Keratinocyte (primary cell): Measurements from ENCODE around the gene ACAP3. TPM values are rescaled to one million over a fixed set of nuclear protein-coding genes. Genes with fewer than 3 reads are reported as not detected.

ENCODE experiments used
- DNase-seq: peaks from one replicate; pipeline ENCODE4 v3.0.0-alpha.2; 2011; ENCODE audit warnings: low read depth, missing footprints, low spot score
- FAIRE-seq: peaks from 2 replicates; lab custom pipeline; 2011; peaks lifted over from hg19 to GRCh38; lab: Jason Lieb, UNC
- H2AFZ ChIP-seq: 2 replicates; pipeline ENCODE4 v1.6.0; 2012; ENCODE audit warnings: low read length, control low read depth, inconsistent platforms; ENCODE audit not compliant: control insufficient read depth
- H3K27ac ChIP-seq: 2 replicates; pipeline ENCODE4 v1.5.1; 2011; ENCODE audit warnings: low read length; ENCODE audit not compliant: control insufficient read depth, insufficient read depth
- H3K27me3 ChIP-seq: 3 replicates; pipeline ENCODE4 v1.6.0; 2011; ENCODE audit warnings: low read length; ENCODE audit not compliant: control insufficient read depth, insufficient read depth; ENCODE audit errors: extremely low read depth
- H3K36me3 ChIP-seq, 2 experiments: 2 replicates in 1 of 2; 3 replicates in 1 of 2; pipeline ENCODE4 v1.5.1; 2011; ENCODE audit warnings: low read length in 2 of 2, mild to moderate bottlenecking in 1 of 2; ENCODE audit not compliant: control insufficient read depth in 2 of 2, insufficient read depth in 2 of 2; ENCODE audit errors: extremely low read depth in 1 of 2
- H3K4me1 ChIP-seq: 3 replicates; pipeline ENCODE4 v1.5.1; 2011; ENCODE audit warnings: low read length; ENCODE audit not compliant: control insufficient read depth, insufficient read depth; ENCODE audit errors: extremely low read depth
- H3K4me2 ChIP-seq: 3 replicates; pipeline ENCODE4 v1.6.0; 2011; ENCODE audit warnings: low read depth, low read length; ENCODE audit not compliant: control insufficient read depth, insufficient read depth; ENCODE audit errors: extremely low read depth
- H3K4me3 ChIP-seq, 3 experiments: fragments of 200-600 bp in 1 of 3; sonication (generic) in 1 of 3; 2 replicates in 2 of 3; 3 replicates in 1 of 3; pipeline ENCODE4 v1.5.1; 2011 to 2016; ENCODE audit warnings: low read length in 3 of 3, mild to moderate bottlenecking in 3 of 3, control low read depth in 2 of 3, inconsistent platforms in 1 of 3, low read depth in 1 of 3, mixed read lengths in 1 of 3, mixed run types in 1 of 3, moderate library complexity in 1 of 3; ENCODE audit not compliant: control insufficient read depth in 2 of 3, insufficient read depth in 2 of 3; ENCODE audit errors: extremely low read depth in 1 of 3
- H3K79me2 ChIP-seq: 2 replicates; pipeline ENCODE4 v1.6.0; 2012; ENCODE audit warnings: low read length; ENCODE audit not compliant: control insufficient read depth, insufficient read depth
- H3K9ac ChIP-seq: 3 replicates; pipeline ENCODE4 v1.6.0; 2011; ENCODE audit warnings: low read length; ENCODE audit not compliant: control insufficient read depth, insufficient read depth; ENCODE audit errors: extremely low read depth
- H3K9me1 ChIP-seq: 3 replicates; pipeline ENCODE4 v1.6.0; 2011; ENCODE audit warnings: low read length; ENCODE audit not compliant: control insufficient read depth, insufficient read depth; ENCODE audit errors: extremely low read depth
- H3K9me3 ChIP-seq: 2 replicates; pipeline ENCODE4 v1.5.1; 2012; ENCODE audit warnings: low read depth, low read length; ENCODE audit not compliant: control insufficient read depth
- H4K20me1 ChIP-seq: 3 replicates; pipeline ENCODE4 v1.6.0; 2011; ENCODE audit warnings: low read length; ENCODE audit not compliant: control insufficient read depth, insufficient read depth; ENCODE audit errors: extremely low read depth
- EZH2 ChIP-seq: IDR thresholded peaks from one replicate; pipeline ENCODE4 v1.6.1; 2012; ENCODE audit warnings: inconsistent platforms, mild to moderate bottlenecking, low read length, moderate library complexity
- dilution Hi-C: fragments of 300-500 bp; cut with MboI; formaldehyde crosslinking; loops from one replicate; pipeline ENCODE4 v1.7.0; 2020; ENCODE audit warnings: low sequenced_read_pairs; ENCODE audit not compliant: extremely low pct_ligation_motif_present
- polyA plus RNA-seq, 5 experiments: library from polyadenylated mRNA; depleted of rRNA in 3 of 5; stranded (reverse) in 3 of 5; stranded (forward) in 1 of 5; unstranded in 1 of 5; fragments of >200 nt; gene quantifications; 1 replicate in 1 of 5; 2 replicates in 3 of 5; 3 replicates in 1 of 5; pipeline versions ENCODE4 v1.2.1 to v1.2.3, GENCODE V29; 2011 to 2012; ENCODE audit warnings: missing spikeins in 2 of 5, low read depth in 1 of 5, low replicate concordance in 1 of 5
- TF ChIP-seq, protein P1 (sequence below), 3 experiments: IDR thresholded peaks in 1 of 3; conservative IDR thresholded peaks in 1 of 3; optimal IDR thresholded peaks in 1 of 3; 2 replicates in 2 of 3; 3 replicates in 1 of 3; pipeline versions ENCODE3 to v1.5.1; 2011; ENCODE audit warnings: low read length in 3 of 3, mild to moderate bottlenecking in 3 of 3, moderate library complexity in 2 of 3, control low read depth in 1 of 3, inconsistent platforms in 1 of 3; ENCODE audit not compliant: insufficient read depth in 2 of 3; ENCODE audit errors: extremely low read depth in 1 of 3

The ACAP3 gene
- polyA plus RNA-seq, 1 donor (not counting 4 experiments of a cell fraction or from before 2014, with no cell fraction given) = 17.4 TPM

GRCh38 chr1:1303736-1304135, 4.0 kb downstream of the ACAP3 start:
- H3K27ac ChIP-seq = peak overlapping the region; percentile 91

GRCh38 chr1:1302951-1303509, 4.7 kb downstream of the ACAP3 start:
- dilution Hi-C loops = no loop called here
- H3K4me3 ChIP-seq = peak overlapping the region; percentile 4 to 38 (median 37)
- TF ChIP-seq, protein P1, sequence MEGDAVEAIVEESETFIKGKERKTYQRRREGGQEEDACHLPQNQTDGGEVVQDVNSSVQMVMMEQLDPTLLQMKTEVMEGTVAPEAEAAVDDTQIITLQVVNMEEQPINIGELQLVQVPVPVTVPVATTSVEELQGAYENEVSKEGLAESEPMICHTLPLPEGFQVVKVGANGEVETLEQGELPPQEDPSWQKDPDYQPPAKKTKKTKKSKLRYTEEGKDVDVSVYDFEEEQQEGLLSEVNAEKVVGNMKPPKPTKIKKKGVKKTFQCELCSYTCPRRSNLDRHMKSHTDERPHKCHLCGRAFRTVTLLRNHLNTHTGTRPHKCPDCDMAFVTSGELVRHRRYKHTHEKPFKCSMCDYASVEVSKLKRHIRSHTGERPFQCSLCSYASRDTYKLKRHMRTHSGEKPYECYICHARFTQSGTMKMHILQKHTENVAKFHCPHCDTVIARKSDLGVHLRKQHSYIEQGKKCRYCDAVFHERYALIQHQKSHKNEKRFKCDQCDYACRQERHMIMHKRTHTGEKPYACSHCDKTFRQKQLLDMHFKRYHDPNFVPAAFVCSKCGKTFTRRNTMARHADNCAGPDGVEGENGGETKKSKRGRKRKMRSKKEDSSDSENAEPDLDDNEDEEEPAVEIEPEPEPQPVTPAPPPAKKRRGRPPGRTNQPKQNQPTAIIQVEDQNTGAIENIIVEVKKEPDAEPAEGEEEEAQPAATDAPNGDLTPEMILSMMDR (optimal IDR thresholded peaks at IDR 0.05 in 1 of 3, IDR thresholded peaks at IDR 0.05 in 1 of 3, conservative IDR thresholded peaks at IDR 0.05 in 1 of 3; ENCODE audit: extremely low read depth in 1 of 3, insufficient read depth in 2 of 3, low read length in 3 of 3) = no peak
- TF ChIP-seq EZH2 = no peak
- FAIRE-seq = peak; percentile 44
- peak overlapping the region; percentile 31 for H3K27ac ChIP-seq
- peaks cover 0 to 1% of the 10 kb centered on the region in 2 experiments for H3K36me3 ChIP-seq
- H3K4me2 ChIP-seq = peak overlapping the region; percentile 71
- H4K20me1 ChIP-seq = no peaks in the 10 kb centered on the region
- peaks cover 15% of the 10 kb centered on the region for H3K79me2 ChIP-seq
- peaks cover 46% of the 10 kb centered on the region for H3K4me1 ChIP-seq
- H3K27me3 ChIP-seq = no peaks in the 10 kb centered on the region
- no peaks in the 10 kb centered on the region for H3K9me1 ChIP-seq
- DNase-seq = no peak
- no peaks in the 10 kb centered on the region for H3K9me3 ChIP-seq
- H3K9ac ChIP-seq = peak overlapping the region; percentile 60
- peak overlapping the region; percentile 46 for H2AFZ ChIP-seq

More at GRCh38 chr1:1303736-1304135, 4.0 kb downstream of the ACAP3 start:
- H3K9me3 ChIP-seq = no peaks in the 10 kb centered on the region
- no peaks in the 10 kb centered on the region for H4K20me1 ChIP-seq
- no peak for TF ChIP-seq EZH2
- TF ChIP-seq, protein P1 (optimal IDR thresholded peaks at IDR 0.05 in 1 of 3, IDR thresholded peaks at IDR 0.05 in 1 of 3, conservative IDR thresholded peaks at IDR 0.05 in 1 of 3; ENCODE audit: extremely low read depth in 1 of 3, insufficient read depth in 2 of 3, low read length in 3 of 3) = no peak
- peak overlapping the region; percentile 71 for H3K4me2 ChIP-seq
- peaks cover 15% of the 10 kb centered on the region for H3K79me2 ChIP-seq
- no peaks in the 10 kb centered on the region for H3K9me1 ChIP-seq
- H3K27me3 ChIP-seq = no peaks in the 10 kb centered on the region
- FAIRE-seq (no peak), DNase-seq (no peak)
- peaks cover 0 to 1% of the 10 kb centered on the region in 2 experiments for H3K36me3 ChIP-seq
- no peak overlapping the region for H2AFZ ChIP-seq
- no peak overlapping the region for H3K4me3 ChIP-seq
- peak overlapping the region; percentile 68 for H3K9ac ChIP-seq
- H3K4me1 ChIP-seq = peaks cover 46% of the 10 kb centered on the region
- dilution Hi-C loops = no loop called here
